MM.1S (cell line): ENCODE results near the gene ENPP3.

Experiments used
- DNase-seq: peaks from one replicate; pipeline ENCODE4 v3.0.0-alpha.2; 2015
- H2AFZ ChIP-seq: fragments of 300-600 bp; sonication (generic); 2 replicates; pipeline ENCODE4 v1.6.0; 2016; ENCODE audit warnings: antibody characterized with exemption, low read length
- H3F3A ChIP-seq: fragments of 300-600 bp; sonication (generic); 2 replicates; pipeline ENCODE4 v1.6.1; 2016; ENCODE audit warnings: mild to moderate bottlenecking, antibody characterized with exemption, low read length, moderate library complexity, mixed read lengths; ENCODE audit not compliant: insufficient read depth
- H3K27ac ChIP-seq: fragments of 300-600 bp; sonication (generic); 2 replicates; pipeline ENCODE4 v1.5.1; 2016; ENCODE audit warnings: mild to moderate bottlenecking, low read length
- H3K27me3 ChIP-seq: fragments of 300-600 bp; sonication (generic); replicated peaks from 2 replicates; pipeline ENCODE4 v1.6.0; 2016; ENCODE audit warnings: low read length; ENCODE audit not compliant: insufficient read depth
- H3K36me3 ChIP-seq: fragments of 300-600 bp; sonication (generic); replicated peaks from 2 replicates; pipeline ENCODE4 v1.6.1; 2016; ENCODE audit warnings: mild to moderate bottlenecking, low read length, mixed read lengths; ENCODE audit not compliant: insufficient read depth
- H3K4me1 ChIP-seq: fragments of 300-600 bp; sonication (generic); 2 replicates; pipeline ENCODE4 v1.6.1; 2016; ENCODE audit warnings: low read length, mixed read lengths
- H3K4me2 ChIP-seq: fragments of 300-600 bp; sonication (generic); 2 replicates; pipeline ENCODE4 v1.6.0; 2016; ENCODE audit warnings: low read depth, low read length
- H3K4me3 ChIP-seq: fragments of 300-600 bp; sonication (generic); 2 replicates; pipeline ENCODE4 v1.5.1; 2016; ENCODE audit warnings: low read length, mixed read lengths
- H3K79me2 ChIP-seq: fragments of 300-600 bp; sonication (generic); 2 replicates; pipeline ENCODE4 v1.6.1; 2016; ENCODE audit warnings: mixed run types, low read length, mixed read lengths
- H3K9ac ChIP-seq: fragments of 300-600 bp; sonication (generic); 2 replicates; pipeline ENCODE4 v1.6.1; 2016; ENCODE audit warnings: low read length, mixed read lengths
- H3K9me2 ChIP-seq: fragments of 300-600 bp; sonication (generic); replicated peaks from 2 replicates; pipeline ENCODE4 v1.6.1; 2016; ENCODE audit warnings: mild to moderate bottlenecking, low read length, mixed read lengths; ENCODE audit not compliant: insufficient read depth
- H3K9me3 ChIP-seq: fragments of 300-600 bp; sonication (generic); replicated peaks from 2 replicates; pipeline ENCODE4 v1.6.1; 2016; ENCODE audit warnings: mild to moderate bottlenecking, low read length, mixed read lengths; ENCODE audit not compliant: insufficient read depth
- H4K20me1 ChIP-seq: fragments of 300-600 bp; sonication (generic); 2 replicates; pipeline ENCODE4 v1.6.1; 2016; ENCODE audit warnings: mild to moderate bottlenecking, low read length, moderate library complexity, mixed read lengths; ENCODE audit not compliant: insufficient read depth
- CTCF ChIP-seq: fragments of 300-600 bp; sonication (generic); IDR thresholded peaks from 2 replicates; pipeline ENCODE4 v1.5.1; 2016; ENCODE audit warnings: antibody characterized with exemption, low read length, mixed read lengths
- EZH2 ChIP-seq: fragments of 300-600 bp; sonication (generic); optimal IDR thresholded peaks from 2 replicates; pipeline ENCODE3; 2017; ENCODE audit warnings: low read depth, mild to moderate bottlenecking, antibody characterized with exemption, low read length, mixed read lengths
- EZH2phosphoT487 ChIP-seq: fragments of 300-600 bp; sonication (generic); IDR thresholded peaks from 2 replicates; pipeline ENCODE4 v1.6.1; 2018; ENCODE audit warnings: antibody characterized with exemption, low read length

Gene ENPP3

GRCh38 chr6:131754715-131755567 is 117.8 kb downstream of the ENPP3 start:
- Histone ChIP-seq H2AFZ (no peak overlapping the region), H3K9me3 (no peaks in the 10 kb centered on the region), H3F3A (no peaks in the 10 kb centered on the region), H3K27me3 (no peaks in the 10 kb centered on the region), H3K4me3 (no peak overlapping the region), H4K20me1 (no peaks in the 10 kb centered on the region), H3K79me2 (no peaks in the 10 kb centered on the region), H3K9ac (no peak overlapping the region), H3K27ac (no peak overlapping the region), H3K4me2 (no peak overlapping the region), H3K4me1 (no peaks in the 10 kb centered on the region), H3K9me2 (no peaks in the 10 kb centered on the region), H3K36me3 (no peaks in the 10 kb centered on the region)
- TF ChIP-seq EZH2 (no peak), CTCF (no peak), EZH2phosphoT487 (no peak)
- no peak for DNase-seq

GRCh38 chr6:131755597-131755996 is 118.5 kb downstream of the ENPP3 start:
- H3K4me3 ChIP-seq = no peak overlapping the region
- no peak overlapping the region for H3K4me2 ChIP-seq
- TF ChIP-seq CTCF (no peak), EZH2 (no peak), EZH2phosphoT487 (no peak)
- H3K36me3 ChIP-seq = no peaks in the 10 kb centered on the region
- no peak for DNase-seq
- H3K79me2 ChIP-seq = no peaks in the 10 kb centered on the region
- no peaks in the 10 kb centered on the region for H4K20me1 ChIP-seq
- no peak overlapping the region for H3K27ac ChIP-seq
- no peaks in the 10 kb centered on the region for H3K4me1 ChIP-seq
- H3F3A ChIP-seq = no peaks in the 10 kb centered on the region
- no peaks in the 10 kb centered on the region for H3K9me2 ChIP-seq
- no peak overlapping the region for H2AFZ ChIP-seq
- no peaks in the 10 kb centered on the region for H3K9me3 ChIP-seq
- no peak overlapping the region for H3K9ac ChIP-seq
- no peaks in the 10 kb centered on the region for H3K27me3 ChIP-seq

- no peak for TF ChIP-seq EZH2phosphoT487
- no peak for TF ChIP-seq EZH2
- TF ChIP-seq CTCF = no peak
- no peaks in the 10 kb centered on the region for H3K79me2 ChIP-seq
- no peaks in the 10 kb centered on the region for H3K9me2 ChIP-seq
- no peak overlapping the region for H3K4me3 ChIP-seq
- H3K9ac ChIP-seq = no peak overlapping the region
- H3F3A ChIP-seq = no peaks in the 10 kb centered on the region
- H4K20me1 ChIP-seq = no peaks in the 10 kb centered on the region
- H3K36me3 ChIP-seq = no peaks in the 10 kb centered on the region
- H3K4me1 ChIP-seq = no peaks in the 10 kb centered on the region
- no peak overlapping the region for H3K4me2 ChIP-seq
- H2AFZ ChIP-seq = no peak overlapping the region
- H3K27ac ChIP-seq = no peak overlapping the region
- H3K9me3 ChIP-seq = no peaks in the 10 kb centered on the region
- DNase-seq = no peak
- no peaks in the 10 kb centered on the region for H3K27me3 ChIP-seq
Measured at GRCh38 chr6:131756039-131756438, 118.9 kb downstream of the ENPP3 start.
